Epithelial cell of proximal tubule (primary cell): ENCODE data around the gene ASCL5. TPM values are rescaled to one million over a fixed set of nuclear protein-coding genes. Genes with fewer than 3 reads are reported as not detected.

Source experiments
- DNase-seq: peaks from one replicate; pipeline ENCODE4 v3.0.0-alpha.2; 2011; ENCODE audit warnings: low read depth
- H3K4me3 ChIP-seq: 2 replicates; pipeline ENCODE4 v1.5.1; 2011; ENCODE audit warnings: low read depth, mild to moderate bottlenecking, low read length
- total RNA-seq: library from RNA; depleted of rRNA; stranded (reverse); fragments of >200 nt; gene quantifications from 2 replicates; pipeline ENCODE4 v1.2.3, GENCODE V29; 2015
- TF ChIP-seq, protein P1 (sequence below): conservative IDR thresholded peaks from 2 replicates; pipeline ENCODE4 v1.5.1; 2012; ENCODE audit warnings: low read depth, mild to moderate bottlenecking, low read length

The ASCL5 gene
- total RNA-seq, 1 donor from 2014 or later, result not detected

DNA sequence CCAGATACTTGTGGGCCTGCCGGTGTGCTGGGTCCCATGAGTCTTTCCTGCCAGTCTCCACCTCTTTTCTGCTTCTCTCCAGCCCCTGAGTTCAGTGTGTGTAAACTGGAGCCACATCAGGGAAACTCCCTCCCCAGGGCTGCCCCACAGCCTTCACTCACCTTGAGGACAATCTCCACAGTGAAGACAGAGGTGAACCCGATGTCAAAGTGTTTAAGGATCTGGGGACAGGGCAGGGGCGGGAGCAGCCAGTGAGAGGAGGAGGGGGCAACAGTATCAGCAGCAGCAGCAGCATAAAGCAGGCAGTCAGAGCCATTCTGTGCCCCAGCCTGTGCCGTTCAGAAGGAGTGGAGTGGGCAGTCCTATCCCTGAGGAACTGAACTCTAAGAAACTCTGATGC, 58.0 kb downstream of the ASCL5 start:
- DNase-seq, result no peak
- TF ChIP-seq, protein P1, sequence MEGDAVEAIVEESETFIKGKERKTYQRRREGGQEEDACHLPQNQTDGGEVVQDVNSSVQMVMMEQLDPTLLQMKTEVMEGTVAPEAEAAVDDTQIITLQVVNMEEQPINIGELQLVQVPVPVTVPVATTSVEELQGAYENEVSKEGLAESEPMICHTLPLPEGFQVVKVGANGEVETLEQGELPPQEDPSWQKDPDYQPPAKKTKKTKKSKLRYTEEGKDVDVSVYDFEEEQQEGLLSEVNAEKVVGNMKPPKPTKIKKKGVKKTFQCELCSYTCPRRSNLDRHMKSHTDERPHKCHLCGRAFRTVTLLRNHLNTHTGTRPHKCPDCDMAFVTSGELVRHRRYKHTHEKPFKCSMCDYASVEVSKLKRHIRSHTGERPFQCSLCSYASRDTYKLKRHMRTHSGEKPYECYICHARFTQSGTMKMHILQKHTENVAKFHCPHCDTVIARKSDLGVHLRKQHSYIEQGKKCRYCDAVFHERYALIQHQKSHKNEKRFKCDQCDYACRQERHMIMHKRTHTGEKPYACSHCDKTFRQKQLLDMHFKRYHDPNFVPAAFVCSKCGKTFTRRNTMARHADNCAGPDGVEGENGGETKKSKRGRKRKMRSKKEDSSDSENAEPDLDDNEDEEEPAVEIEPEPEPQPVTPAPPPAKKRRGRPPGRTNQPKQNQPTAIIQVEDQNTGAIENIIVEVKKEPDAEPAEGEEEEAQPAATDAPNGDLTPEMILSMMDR, result no peak
- no peak overlapping the region for H3K4me3 ChIP-seq

DNA sequence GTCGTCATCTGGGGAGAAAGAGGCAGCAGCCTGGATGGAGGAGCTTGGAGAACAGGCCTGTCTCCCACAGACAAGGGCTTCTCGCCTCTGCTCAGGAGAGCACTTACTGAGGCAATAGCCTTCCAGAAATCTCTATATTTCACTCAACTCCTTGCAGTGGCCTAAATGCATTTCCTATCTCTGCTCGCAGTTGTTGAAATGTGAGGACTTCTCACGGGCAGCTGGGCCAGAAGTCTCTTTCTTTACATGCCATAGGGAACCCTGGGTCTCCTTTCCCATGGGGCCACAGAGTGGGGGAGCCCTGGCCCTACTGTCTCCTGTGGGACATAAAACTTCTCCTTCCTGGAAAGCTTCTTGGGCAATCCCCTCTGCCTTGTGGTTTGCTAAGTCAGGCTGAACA, 60.0 kb downstream of the ASCL5 start:
- no peak for DNase-seq
- TF ChIP-seq, protein P1, result no peak
- H3K4me3 ChIP-seq, result no peak overlapping the region

DNA sequence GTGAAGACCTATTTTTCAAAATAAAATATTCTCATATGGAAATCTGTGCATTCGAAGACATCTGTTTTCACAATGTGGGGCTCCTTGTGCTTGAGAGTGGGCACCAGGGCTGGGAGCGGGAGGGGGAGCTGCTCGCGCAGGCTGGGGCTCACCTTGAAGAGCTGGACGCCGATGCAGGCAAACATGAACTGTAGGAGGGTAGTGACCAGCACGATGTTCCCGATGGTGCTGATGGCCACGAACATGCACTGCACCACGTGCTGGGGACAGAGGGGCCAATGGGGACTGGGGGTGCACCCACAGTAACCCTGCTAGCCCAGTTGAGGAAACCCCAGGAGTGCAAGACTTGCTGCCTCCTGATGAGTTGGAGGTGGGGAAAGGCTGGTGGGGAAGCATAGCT, 61.3 kb downstream of the ASCL5 start:
- TF ChIP-seq, protein P1, result no peak
- DNase-seq, result no peak
- H3K4me3 ChIP-seq, result no peak overlapping the region

DNA sequence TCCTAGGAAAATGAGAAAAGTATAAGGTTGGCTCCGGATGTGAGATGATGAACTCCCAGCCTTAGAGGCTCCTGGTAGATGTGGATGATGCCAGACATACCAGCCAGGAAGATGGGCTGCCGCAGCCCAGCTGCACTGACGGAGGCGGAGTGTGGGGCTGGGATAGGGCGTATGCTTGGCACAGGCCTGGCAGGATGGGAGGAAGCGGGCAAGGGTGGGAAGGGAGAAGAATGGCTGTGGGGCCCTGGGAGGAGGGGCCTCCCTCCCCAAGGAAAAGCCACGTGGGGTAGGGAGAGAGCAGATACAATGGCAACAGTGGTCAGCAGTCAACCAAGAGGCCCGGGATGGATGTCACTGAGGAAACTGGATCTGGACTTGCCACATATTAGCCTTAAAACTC, 62.2 kb downstream of the ASCL5 start:
- H3K4me3 ChIP-seq, result no peak overlapping the region
- DNase-seq, result no peak
- TF ChIP-seq, protein P1, result no peak

Other genes with a start within 250 kb of the ASCL5 start
- gene INAVA, start 232.3 kb downstream of the ASCL5 start, total RNA-seq, result 84.0 and 191 TPM in 2 replicates
- gene KIF21B, start 103.5 kb downstream of the ASCL5 start, total RNA-seq, result 12.0 and 13.3 TPM in 2 replicates
- gene CACNA1S, start 14.8 kb downstream of the ASCL5 start, total RNA-seq, result not detected in 2 replicates
- 85.1 and 126 TPM in 2 replicates for gene TMEM9, start 27.3 kb upstream of the ASCL5 start, total RNA-seq
- 0.14 and 0.86 TPM in 2 replicates for gene IGFN1, start 63.6 kb upstream of the ASCL5 start, total RNA-seq
- gene PKP1, start 156.3 kb upstream of the ASCL5 start, total RNA-seq, result 1.5 and 2.8 TPM in 2 replicates